HG03442 (cell line): ENCODE results near the gene OR1I1.
"Not testable (repeated sequence)": the region's sequence is repeated elsewhere in the genome, so short reads cannot be mapped to it uniquely, and the experiment has no call there.

Experiments used
- ATAC-seq: cut with Tn5 transposase; IDR thresholded peaks from one replicate; pipeline ENCODE4 v1.9.1; 2021; ENCODE audit warnings: mild to moderate bottlenecking, moderate library complexity; ENCODE audit not compliant: unreplicated experiment

The OR1I1 gene

GRCh38 chr19:15097980-15098379, 16.0 kb downstream of the OR1I1 start:
- not testable (repeated sequence) for ATAC-seq

- ATAC-seq, result no peak
These were observed 16.4 kb downstream of the OR1I1 start for GRCh38 chr19:15098460-15098859.

GRCh38 chr19:15099017-15099582, 17.1 kb downstream of the OR1I1 start:
- ATAC-seq, result no peak

GRCh38 chr19:15101479-15102082, 19.6 kb downstream of the OR1I1 start:
- no peak for ATAC-seq

- ATAC-seq, result no peak
These were observed 22.0 kb downstream of the OR1I1 start for GRCh38 chr19:15104003-15104402.

GRCh38 chr19:15104411-15104810, 22.4 kb downstream of the OR1I1 start:
- ATAC-seq, result no peak

- no peak for ATAC-seq
These were observed 23.0 kb downstream of the OR1I1 start for GRCh38 chr19:15105044-15105443.

- ATAC-seq, result no peak
These were observed 25.3 kb downstream of the OR1I1 start, which contains the start of gene SYDE1 for GRCh38 chr19:15107061-15108010. TSS of gene SYDE1 (plus strand) at chr19:15107401. CDS start at chr19:15107434, 33 bp downstream.

GRCh38 chr19:15108145-15108844, 26.3 kb downstream of the OR1I1 start:
- ATAC-seq, result no peak

- ATAC-seq, result no peak
These were observed 27.1 kb downstream of the OR1I1 start for GRCh38 chr19:15108845-15109767.

- no peak for ATAC-seq
These were observed 27.9 kb downstream of the OR1I1 start for GRCh38 chr19:15109768-15110417.

- no peak for ATAC-seq
These were observed 28.4 kb downstream of the OR1I1 start for GRCh38 chr19:15110418-15110815.

GRCh38 chr19:15111758-15112157, 29.7 kb downstream of the OR1I1 start:
- no peak for ATAC-seq

GRCh38 chr19:15112385-15112784, 30.4 kb downstream of the OR1I1 start:
- no peak for ATAC-seq

GRCh38 chr19:15113245-15114152, 31.5 kb downstream of the OR1I1 start:
- no peak for ATAC-seq

- ATAC-seq, result no peak
These were observed 32.1 kb downstream of the OR1I1 start for GRCh38 chr19:15114153-15114540.

- no peak for ATAC-seq
These were observed 33.1 kb downstream of the OR1I1 start for GRCh38 chr19:15115080-15115479.

- ATAC-seq, result no peak
These were observed 34.0 kb downstream of the OR1I1 start for GRCh38 chr19:15115762-15116615.
